PFSK-1 (cell line): ENCODE results near the gene SH3BP5.

Experiments
- FOXP2 ChIP-seq: optimal IDR thresholded peaks from 2 replicates; pipeline ENCODE3; 2011; ENCODE audit warnings: borderline replicate concordance, control low read depth, inconsistent platforms; ENCODE audit not compliant: insufficient read depth; ENCODE audit errors: extremely low read length, extremely low read depth
- POLR2AphosphoS5 ChIP-seq: IDR thresholded peaks from 2 replicates; pipeline ENCODE4 v1.6.1; 2012; ENCODE audit warnings: low read depth, mild to moderate bottlenecking, control low read depth, low read length, moderate library complexity
- REST ChIP-seq, 2 experiments: IDR thresholded peaks; 2 replicates each; pipeline versions ENCODE4 v1.6.1 to v1.8.0; 2011 to 2012; ENCODE audit warnings: low read depth in 2 of 2, low read length in 2 of 2, control low read depth in 1 of 2, inconsistent platforms in 1 of 2, mild to moderate bottlenecking in 1 of 2, moderate library complexity in 1 of 2; ENCODE audit not compliant: insufficient read depth in 1 of 2
- SIN3A ChIP-seq: IDR thresholded peaks from 2 replicates; pipeline ENCODE4 v1.6.1; 2012; ENCODE audit warnings: mild to moderate bottlenecking, low read length, moderate library complexity, borderline replicate concordance; ENCODE audit not compliant: insufficient read depth
- TAF1 ChIP-seq: IDR thresholded peaks from 2 replicates; pipeline ENCODE4 v1.6.1; 2012; ENCODE audit warnings: low read length, control low read depth, borderline replicate concordance; ENCODE audit not compliant: insufficient read depth

Gene SH3BP5

GRCh38 chr3:15356176-15356575 lies 23.8 kb upstream of the SH3BP5 start:
- no peak for TF ChIP-seq REST (IDR thresholded peaks at IDR 0.05; ENCODE audit: insufficient read depth in 1 of 2, low read depth in 2 of 2, low read length in 2 of 2)
- no peak for TF ChIP-seq FOXP2
- TF ChIP-seq POLR2AphosphoS5: no peak
- no peak for TF ChIP-seq TAF1
- TF ChIP-seq SIN3A: no peak

DNA sequence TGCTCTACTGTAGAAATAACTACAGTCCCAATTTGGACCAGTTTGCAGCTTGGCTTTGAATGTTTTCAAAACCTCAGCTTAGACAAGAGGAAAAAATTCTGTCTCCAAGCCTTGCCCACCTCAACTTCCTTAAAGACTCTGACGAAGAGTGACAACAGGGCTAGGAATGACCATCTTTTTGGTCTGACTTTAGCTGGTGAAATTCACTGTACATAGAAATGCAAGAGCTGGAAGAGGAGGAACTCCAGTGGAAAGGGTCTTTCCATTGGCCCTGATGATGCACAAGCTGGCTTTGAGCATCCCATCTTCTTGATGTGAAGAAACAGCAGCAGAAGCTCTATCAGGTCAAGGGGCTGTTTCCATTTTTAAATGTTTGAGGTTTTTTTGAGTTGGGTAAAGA lies 22.7 kb upstream of the SH3BP5 start:
- TF ChIP-seq POLR2AphosphoS5: no peak
- TF ChIP-seq SIN3A: no peak
- no peak for TF ChIP-seq FOXP2
- TF ChIP-seq REST (IDR thresholded peaks at IDR 0.05; ENCODE audit: insufficient read depth in 1 of 2, low read depth in 2 of 2, low read length in 2 of 2): no peak
- no peak for TF ChIP-seq TAF1

DNA sequence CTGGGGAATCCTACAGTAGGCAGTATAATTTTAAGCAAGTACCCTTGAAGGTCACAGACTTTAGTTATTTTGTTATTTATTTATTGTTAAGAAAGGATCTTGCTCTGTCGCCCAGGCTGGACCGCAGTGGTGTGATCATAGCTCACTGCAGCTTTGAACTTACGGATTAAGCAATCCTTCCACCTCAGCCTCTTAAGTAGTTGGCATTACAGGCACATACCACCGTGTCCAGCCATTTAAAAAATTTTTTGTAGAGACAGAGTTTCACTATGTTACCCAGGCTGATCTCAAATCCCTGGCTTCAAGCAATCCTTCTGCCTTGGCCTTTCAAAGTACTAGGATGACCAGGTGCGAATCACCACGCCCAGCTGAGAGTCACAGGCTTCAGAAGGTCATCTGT lies 22.1 kb upstream of the SH3BP5 start:
- TF ChIP-seq REST (IDR thresholded peaks at IDR 0.05; ENCODE audit: insufficient read depth in 1 of 2, low read depth in 2 of 2, low read length in 2 of 2): no peak
- no peak for TF ChIP-seq POLR2AphosphoS5
- no peak for TF ChIP-seq SIN3A
- TF ChIP-seq TAF1: no peak
- TF ChIP-seq FOXP2: no peak

- no peak for TF ChIP-seq POLR2AphosphoS5
- TF ChIP-seq REST (IDR thresholded peaks at IDR 0.05; ENCODE audit: insufficient read depth in 1 of 2, low read depth in 2 of 2, low read length in 2 of 2): no peak
- no peak for TF ChIP-seq TAF1
- no peak for TF ChIP-seq SIN3A
- TF ChIP-seq FOXP2: no peak
These were observed 17.8 kb upstream of the SH3BP5 start for GRCh38 chr3:15350141-15350540.

DNA sequence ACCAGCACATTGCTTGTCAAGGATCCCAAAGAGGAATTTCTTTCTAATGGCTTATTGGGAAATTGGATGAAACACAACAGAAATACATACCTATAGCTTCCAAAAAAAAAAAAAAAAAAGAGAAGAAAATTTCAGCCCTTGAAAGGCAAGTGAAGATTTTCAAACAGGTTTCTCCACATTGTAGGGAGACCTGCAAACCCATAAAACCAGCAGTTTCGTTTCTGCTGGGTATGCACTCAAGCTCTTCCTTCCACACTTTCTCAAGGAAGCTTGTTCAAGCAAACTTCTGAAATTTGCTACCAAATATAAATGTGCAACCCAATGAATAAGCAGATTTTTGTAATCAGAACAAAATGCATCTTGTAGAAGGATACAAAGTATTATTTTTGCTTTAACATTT lies 15.9 kb upstream of the SH3BP5 start:
- TF ChIP-seq REST (IDR thresholded peaks at IDR 0.05; ENCODE audit: insufficient read depth in 1 of 2, low read depth in 2 of 2, low read length in 2 of 2) (no peak), TAF1 (no peak), POLR2AphosphoS5 (no peak), SIN3A (no peak), FOXP2 (no peak)
